HepG2 (cell line): ENCODE data around the gene GRHL1. TPM values are rescaled to one million over a fixed set of nuclear protein-coding genes. Genes with fewer than 3 reads are reported as not detected.

Experiments
- DRAP1 ChIP-seq: IDR thresholded peaks from 2 replicates; pipeline ENCODE4 v1.6.1; 2016; ENCODE audit warnings: missing genetic modification reagents, missing compliant biosample characterization
- GRHL1 ChIP-seq: sonication (generic); formaldehyde crosslinking; conservative IDR thresholded peaks from 2 replicates; pipeline ENCODE4 v1.8.0; 2022; ENCODE audit warnings: missing genetic modification reagents
- MAF1 ChIP-seq: sonication (generic); formaldehyde crosslinking; IDR thresholded peaks from 2 replicates; pipeline ENCODE4 v1.5.0; 2020; ENCODE audit warnings: missing genetic modification reagents, borderline replicate concordance
- PHF8 ChIP-seq: sonication (generic); formaldehyde crosslinking; IDR thresholded peaks from 2 replicates; pipeline ENCODE4 v1.5.0; 2020; ENCODE audit warnings: missing genetic modification reagents
- REL ChIP-seq: sonication (generic); formaldehyde crosslinking; conservative IDR thresholded peaks from 2 replicates; pipeline ENCODE4 v1.8.0; 2022; ENCODE audit warnings: mild to moderate bottlenecking, missing genetic modification reagents, moderate library complexity
- SRF ChIP-seq: IDR thresholded peaks from 2 replicates; pipeline ENCODE4 v1.6.1; 2011; ENCODE audit warnings: mild to moderate bottlenecking, low read depth, low read length, moderate library complexity
- STAT6 ChIP-seq: sonication (generic); formaldehyde crosslinking; IDR thresholded peaks from 2 replicates; pipeline ENCODE4 v1.4.0; 2020; ENCODE audit warnings: missing genetic modification reagents, mild to moderate bottlenecking, borderline replicate concordance
- ZFP36L2 ChIP-seq: sonication (generic); formaldehyde crosslinking; IDR thresholded peaks from 2 replicates; pipeline ENCODE4 v1.4.0; 2020; ENCODE audit warnings: missing genetic modification reagents
- ZNF280D ChIP-seq: sonication (generic); formaldehyde crosslinking; IDR thresholded peaks from 2 replicates; pipeline ENCODE4 v1.5.1; 2020; ENCODE audit warnings: mild to moderate bottlenecking, missing genetic modification reagents
- ZNF550 ChIP-seq: sonication (generic); formaldehyde crosslinking; IDR thresholded peaks from 2 replicates; pipeline ENCODE4 v1.4.0; 2020; ENCODE audit warnings: mild to moderate bottlenecking, missing genetic modification reagents, borderline replicate concordance
- ZNF609 ChIP-seq: sonication (generic); formaldehyde crosslinking; IDR thresholded peaks from 2 replicates; pipeline ENCODE4 v1.4.0; 2020; ENCODE audit warnings: mild to moderate bottlenecking, missing genetic modification reagents, borderline replicate concordance
- ZNF639 ChIP-seq: conservative IDR thresholded peaks from 2 replicates; pipeline ENCODE4 v1.6.1; 2018; ENCODE audit warnings: missing genetic modification reagents
- ZNF816 ChIP-seq: sonication (generic); formaldehyde crosslinking; IDR thresholded peaks from 2 replicates; pipeline ENCODE4 v1.8.0; 2022; ENCODE audit warnings: missing genetic modification reagents, mild to moderate bottlenecking, borderline replicate concordance
- polyA plus RNA-seq, 8 experiments: library from polyadenylated mRNA; depleted of rRNA in 3 of 8; stranded (reverse) in 7 of 8; unstranded in 1 of 8; fragments of >200 nt; fragmentation: Illumina TruSeq in 4 of 8; extraction: Trizol in 4 of 8; gene quantifications; 2 replicates each; pipeline versions ENCODE4 v1.2.1 to v1.2.3, GENCODE V29; 2011 to 2016; ENCODE audit warnings: low read depth in 4 of 8, missing spikeins in 1 of 8, mixed read lengths in 1 of 8; ENCODE audit not compliant: insufficient read depth in 1 of 8
- total RNA-seq, 5 experiments: library from RNA; depleted of rRNA; stranded (reverse); fragments of >200 nt; fragmentation: Illumina TruSeq; extraction: Trizol; gene quantifications; 2 replicates each; pipeline ENCODE4 v1.2.3, GENCODE V29; 2016; ENCODE audit warnings: low read depth in 1 of 5

GRHL1 gene
- total and polyA plus RNA-seq, 2 of the 13 experiments (the other 11 are each of a cell fraction or from before 2014, with no cell fraction given) = 9.3 to 12.0 TPM

GRCh38 chr2:9949239-9949991 is 2.1 kb upstream of the GRHL1 start (continued):
- TF ChIP-seq MAF1 (CRISPR knock-in tag) (no peak), ZNF609 (CRISPR knock-in tag) (no peak), ZNF816 (CRISPR knock-in tag) (no peak), DRAP1 (no peak), PHF8 (CRISPR knock-in tag) (no peak; the same call in 1 of the 2 replicates), STAT6 (CRISPR knock-in tag) (no peak), SRF (no peak), GRHL1 (CRISPR knock-in tag) (no peak), ZNF639 (no peak), ZFP36L2 (CRISPR knock-in tag) (no peak), ZNF550 (CRISPR knock-in tag) (no peak), REL (CRISPR knock-in tag) (no peak), ZNF280D (no peak)
